D721Med (cell line): ENCODE results near the gene NKX2-3.

ENCODE experiments used
- DNase-seq: peaks from one replicate; pipeline ENCODE4 v3.0.0; 2011; ENCODE audit warnings: low spot score; ENCODE audit not compliant: insufficient read length
- FAIRE-seq: peaks from 2 replicates; lab custom pipeline; 2011; peaks lifted over from hg19 to GRCh38; lab: Jason Lieb, UNC
- TF ChIP-seq, protein P1 (sequence below): IDR thresholded peaks from 2 replicates; pipeline ENCODE4 v1.5.1; 2012; ENCODE audit warnings: mild to moderate bottlenecking, control low read depth; ENCODE audit not compliant: insufficient read depth; ENCODE audit errors: missing control alignments

The NKX2-3 gene

DNA sequence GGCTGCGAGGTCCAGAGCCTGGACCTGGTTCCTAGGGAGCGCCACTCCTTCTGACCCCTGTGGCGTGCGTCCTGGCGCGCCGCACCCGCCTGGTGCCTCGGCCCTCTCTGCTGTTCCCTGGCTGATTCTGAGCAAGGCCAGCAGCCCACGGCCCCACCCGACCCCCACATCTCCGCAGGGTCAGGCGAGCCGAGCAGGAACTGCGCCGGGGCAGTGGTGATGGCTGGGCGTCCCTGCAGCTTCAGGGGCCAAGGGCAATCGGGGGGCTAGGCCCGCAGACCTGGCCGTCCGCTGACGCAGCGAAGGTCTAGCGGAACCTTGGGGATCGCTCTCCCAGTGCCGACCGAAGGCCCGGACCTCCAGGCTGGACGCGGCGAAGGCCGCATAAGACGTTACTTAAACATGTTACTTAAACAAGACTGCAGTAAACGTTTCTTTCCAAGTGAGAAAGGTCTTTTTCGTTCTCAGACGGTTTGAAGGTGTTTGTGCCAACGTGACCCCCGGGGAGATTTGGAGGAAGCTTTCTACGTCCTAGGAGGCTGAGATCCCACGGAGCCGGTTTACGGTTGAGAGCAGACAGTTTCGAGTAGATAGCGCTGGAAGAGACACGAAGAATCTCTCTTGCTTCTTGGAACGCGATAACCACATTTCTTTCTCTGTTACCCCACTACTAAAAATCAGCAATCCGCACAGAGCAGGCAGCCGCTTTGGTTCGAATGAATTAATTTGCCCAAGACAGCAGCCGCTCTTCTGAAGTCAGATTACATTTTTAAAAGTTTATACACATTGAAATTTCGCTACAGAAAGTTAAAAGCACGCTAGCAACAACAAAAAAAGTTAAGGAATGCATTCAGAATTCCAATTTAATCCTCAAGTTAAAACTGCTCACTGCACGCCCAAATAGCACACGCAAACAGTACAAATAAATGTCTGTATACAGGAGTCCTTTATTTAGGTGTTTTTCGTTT, 4.9 kb upstream of the NKX2-3 start:
- no peak for DNase-seq
- FAIRE-seq = no peak
- TF ChIP-seq, protein P1, sequence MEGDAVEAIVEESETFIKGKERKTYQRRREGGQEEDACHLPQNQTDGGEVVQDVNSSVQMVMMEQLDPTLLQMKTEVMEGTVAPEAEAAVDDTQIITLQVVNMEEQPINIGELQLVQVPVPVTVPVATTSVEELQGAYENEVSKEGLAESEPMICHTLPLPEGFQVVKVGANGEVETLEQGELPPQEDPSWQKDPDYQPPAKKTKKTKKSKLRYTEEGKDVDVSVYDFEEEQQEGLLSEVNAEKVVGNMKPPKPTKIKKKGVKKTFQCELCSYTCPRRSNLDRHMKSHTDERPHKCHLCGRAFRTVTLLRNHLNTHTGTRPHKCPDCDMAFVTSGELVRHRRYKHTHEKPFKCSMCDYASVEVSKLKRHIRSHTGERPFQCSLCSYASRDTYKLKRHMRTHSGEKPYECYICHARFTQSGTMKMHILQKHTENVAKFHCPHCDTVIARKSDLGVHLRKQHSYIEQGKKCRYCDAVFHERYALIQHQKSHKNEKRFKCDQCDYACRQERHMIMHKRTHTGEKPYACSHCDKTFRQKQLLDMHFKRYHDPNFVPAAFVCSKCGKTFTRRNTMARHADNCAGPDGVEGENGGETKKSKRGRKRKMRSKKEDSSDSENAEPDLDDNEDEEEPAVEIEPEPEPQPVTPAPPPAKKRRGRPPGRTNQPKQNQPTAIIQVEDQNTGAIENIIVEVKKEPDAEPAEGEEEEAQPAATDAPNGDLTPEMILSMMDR = no peak

DNA sequence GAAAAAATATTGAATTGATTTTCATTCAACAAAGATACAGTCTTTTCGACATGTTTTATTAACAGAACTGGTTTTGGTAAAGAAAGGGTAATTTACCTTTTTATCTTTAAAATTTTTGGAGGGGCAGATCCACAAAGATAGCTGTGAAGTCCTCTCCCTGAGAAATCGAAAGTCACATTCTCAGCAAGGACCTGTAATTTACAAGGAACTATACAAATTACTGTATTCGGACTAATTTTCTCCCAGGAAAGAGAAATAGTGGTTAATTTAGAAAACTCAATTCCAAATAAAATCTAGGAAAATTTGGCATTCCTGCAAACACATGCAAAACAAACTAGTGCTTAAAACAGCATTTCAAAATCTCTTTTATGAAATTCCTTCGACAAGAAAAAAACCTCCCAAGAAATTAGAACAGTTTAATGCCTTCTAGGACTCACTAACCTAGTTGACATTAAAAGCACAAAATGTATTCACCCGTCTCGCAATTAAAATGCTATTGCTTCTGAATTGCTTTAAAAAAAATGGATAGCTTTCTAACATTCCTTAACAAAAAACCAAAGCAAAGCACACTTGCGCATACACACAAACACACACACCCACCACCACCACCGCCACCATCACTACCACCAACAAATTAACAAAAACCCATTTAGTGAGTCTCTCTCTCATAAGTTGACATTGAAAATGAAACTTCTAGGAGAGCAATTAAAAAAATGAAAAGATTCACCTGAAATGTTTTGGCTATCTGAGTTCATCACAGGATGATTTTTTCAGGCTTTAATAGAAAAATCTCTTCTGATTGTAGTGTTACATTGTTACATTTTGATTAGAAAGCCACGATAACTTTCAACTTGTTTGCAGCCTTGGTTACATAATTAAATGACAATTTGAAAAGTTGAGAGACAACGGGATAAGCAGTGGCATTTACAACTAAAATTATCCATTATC, 4.0 kb upstream of the NKX2-3 start:
- DNase-seq (no peak), FAIRE-seq (no peak)
- TF ChIP-seq, protein P1 = no peak

DNA sequence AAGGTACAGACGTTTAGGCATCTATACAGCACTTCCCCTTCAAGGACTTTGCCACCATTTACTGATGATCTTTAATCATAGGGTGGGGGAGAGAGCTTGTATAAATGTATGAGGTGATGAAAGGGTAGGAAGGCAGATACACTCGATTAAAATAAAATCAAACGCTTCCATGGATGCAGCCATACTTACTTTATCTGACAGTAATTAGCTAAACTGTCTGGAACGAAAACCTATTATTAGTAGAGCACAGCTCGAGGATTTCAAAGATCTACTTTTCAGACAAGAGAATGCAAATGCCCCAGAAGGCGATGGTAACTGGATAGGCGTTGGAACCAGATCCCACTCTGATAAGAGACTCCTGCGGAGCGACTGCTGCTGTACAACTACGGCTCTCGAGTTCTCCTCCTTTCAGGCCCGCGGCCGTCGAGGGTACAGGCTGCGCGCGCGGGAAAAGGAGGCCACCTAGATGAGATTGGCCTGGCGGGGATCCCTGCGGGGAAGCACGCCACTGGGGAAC, 3.1 kb upstream of the NKX2-3 start:
- TF ChIP-seq, protein P1 = no peak
- DNase-seq = no peak

DNA sequence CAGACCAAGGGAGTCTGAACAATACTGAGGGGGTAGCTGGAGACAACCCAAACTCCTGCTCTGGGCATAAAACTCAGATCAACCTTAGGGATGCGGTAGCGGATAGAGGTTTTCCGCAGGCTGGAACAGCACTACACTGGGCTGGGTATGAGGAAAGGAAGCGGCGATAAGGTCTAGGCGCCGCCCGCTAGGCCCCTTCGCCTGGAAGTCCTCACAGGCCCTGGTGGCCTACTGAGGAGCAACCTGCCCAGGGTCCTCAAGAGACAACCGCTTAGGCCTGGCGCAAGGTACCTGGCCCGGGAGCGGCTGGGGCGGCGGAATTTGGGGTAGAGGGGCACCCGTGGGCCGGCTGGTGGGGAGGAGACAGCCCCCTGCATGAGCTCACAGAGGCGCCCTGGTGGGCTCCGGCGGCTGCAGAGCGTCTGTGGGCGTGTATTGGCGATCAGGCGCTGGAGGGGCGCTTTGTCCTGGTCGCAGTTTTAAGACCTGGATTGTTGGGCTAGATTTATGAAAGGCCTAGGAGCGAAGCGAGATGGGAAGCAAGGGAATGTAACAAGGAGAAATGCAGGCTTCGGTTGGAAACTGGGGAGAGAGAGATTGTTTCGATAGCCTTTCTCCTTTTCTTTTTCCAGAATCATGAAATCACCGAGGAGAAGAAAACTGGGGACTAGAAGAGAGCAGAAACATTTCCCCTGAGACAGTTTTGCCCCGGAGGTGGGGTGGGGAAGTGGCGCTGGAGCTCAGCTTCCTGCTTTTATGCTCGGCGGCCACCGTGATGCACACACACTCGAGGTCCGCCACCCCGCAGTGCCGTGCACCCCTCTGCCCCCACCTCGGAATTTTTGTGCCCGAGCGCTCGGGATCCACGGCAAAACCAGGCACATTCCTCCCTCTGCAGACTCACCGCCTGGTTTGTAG, 2.4 kb upstream of the NKX2-3 start:
- no peak for FAIRE-seq
- no peak for DNase-seq
- TF ChIP-seq, protein P1 = no peak

More for the DNA sequence above, 3.1 kb upstream of the NKX2-3 start:
- no peak for FAIRE-seq

DNA sequence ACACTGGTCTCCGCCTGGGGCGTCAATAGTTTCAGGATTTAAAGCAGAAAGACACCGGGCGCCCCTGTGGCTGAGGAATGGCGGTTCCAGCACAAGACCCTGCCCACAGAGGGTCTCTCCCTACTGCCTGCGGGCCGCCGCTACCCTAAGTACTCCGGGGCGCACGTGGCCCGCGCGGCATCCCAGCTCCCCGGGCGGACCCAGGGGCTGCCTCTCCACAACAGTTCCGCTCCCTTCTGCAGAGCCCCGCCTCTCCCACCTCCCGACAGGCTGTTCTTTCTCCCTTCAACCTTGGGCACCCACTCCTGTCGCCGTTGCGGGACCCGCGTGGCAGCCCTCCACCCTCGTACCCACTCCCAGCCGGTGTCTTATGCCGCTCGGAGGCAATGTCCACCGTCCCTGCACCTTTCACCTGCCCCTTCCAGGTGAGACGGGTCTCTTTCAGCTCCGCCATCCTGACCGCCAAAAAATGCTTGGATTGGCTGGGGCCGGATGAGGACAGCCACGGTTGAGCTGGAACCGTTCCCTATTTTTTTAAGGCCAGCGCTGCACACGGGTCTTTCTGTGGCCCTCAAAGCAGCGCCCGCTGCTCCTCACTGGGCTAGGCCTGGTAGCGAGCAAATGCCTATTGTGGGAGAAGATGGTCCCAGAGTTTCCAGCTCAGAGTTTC, 1.6 kb upstream of the NKX2-3 start:
- DNase-seq = no peak
- TF ChIP-seq, protein P1 = no peak
- FAIRE-seq = no peak
